Testis (tissue), 2 donors: Measurements from ENCODE around the gene CCDC57.

Source experiments
- CTCF ChIP-seq, 3 experiments: fragments of 450-650 bp in 2 of 3; fragments of 200-600 bp in 1 of 3; sonication (generic) in 1 of 3; IDR thresholded peaks; one replicate each; pipeline ENCODE4 v1.5.1; 2016 to 2019; ENCODE audit warnings: antibody characterized with exemption in 3 of 3, mild to moderate bottlenecking in 2 of 3, moderate library complexity in 1 of 3
- POLR2A ChIP-seq: fragments of 450-650 bp; IDR thresholded peaks from one replicate; pipeline ENCODE4 v1.6.1; 2017; ENCODE audit warnings: antibody characterized with exemption, mild to moderate bottlenecking, moderate library complexity

GRCh38 chr17:82105417-82105881 lies 107.2 kb downstream of the CCDC57 start:
- TF ChIP-seq CTCF (IDR thresholded peaks at IDR 0.05) (no peak), POLR2A (no peak)
